A673 (cell line): ENCODE results near the gene DNAI2.

Experiments
- EZH2 ChIP-seq: fragments of 200-600 bp; sonication (generic); IDR thresholded peaks from 2 replicates; pipeline ENCODE4 v1.6.1; 2017; ENCODE audit warnings: borderline replicate concordance, low read depth, mild to moderate bottlenecking, mixed read lengths, antibody characterized with exemption, low read length; ENCODE audit not compliant: poor library complexity, severe bottlenecking
- TF ChIP-seq, protein P1 (sequence below): fragments of 300-800, 200-600 bp; sonication (generic); conservative IDR thresholded peaks from 2 replicates; pipeline ENCODE4 v1.5.1; 2017; ENCODE audit warnings: low read depth, mild to moderate bottlenecking, antibody characterized with exemption, low read length, moderate library complexity, mixed read lengths

DNA sequence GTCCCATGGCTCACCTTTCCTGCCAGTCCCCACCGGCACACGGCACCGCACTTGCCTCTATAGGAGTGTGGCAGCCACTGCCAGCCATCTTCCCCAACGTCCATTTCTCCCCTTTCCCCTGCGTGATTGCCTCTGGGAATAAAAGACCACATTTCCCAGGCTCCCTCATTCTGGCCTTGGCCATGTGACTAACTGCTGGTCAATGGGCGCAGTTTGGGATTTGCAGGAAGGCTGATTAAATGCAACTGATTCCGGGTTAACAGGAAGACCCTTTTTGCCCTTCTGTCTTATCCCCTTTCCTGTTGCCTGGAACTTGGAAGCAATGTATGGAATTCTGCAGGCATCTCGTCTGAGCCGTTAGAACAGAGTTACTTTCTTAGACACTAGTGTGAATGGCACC is 84.7 kb downstream of the DNAI2 start:
- TF ChIP-seq, protein P1, sequence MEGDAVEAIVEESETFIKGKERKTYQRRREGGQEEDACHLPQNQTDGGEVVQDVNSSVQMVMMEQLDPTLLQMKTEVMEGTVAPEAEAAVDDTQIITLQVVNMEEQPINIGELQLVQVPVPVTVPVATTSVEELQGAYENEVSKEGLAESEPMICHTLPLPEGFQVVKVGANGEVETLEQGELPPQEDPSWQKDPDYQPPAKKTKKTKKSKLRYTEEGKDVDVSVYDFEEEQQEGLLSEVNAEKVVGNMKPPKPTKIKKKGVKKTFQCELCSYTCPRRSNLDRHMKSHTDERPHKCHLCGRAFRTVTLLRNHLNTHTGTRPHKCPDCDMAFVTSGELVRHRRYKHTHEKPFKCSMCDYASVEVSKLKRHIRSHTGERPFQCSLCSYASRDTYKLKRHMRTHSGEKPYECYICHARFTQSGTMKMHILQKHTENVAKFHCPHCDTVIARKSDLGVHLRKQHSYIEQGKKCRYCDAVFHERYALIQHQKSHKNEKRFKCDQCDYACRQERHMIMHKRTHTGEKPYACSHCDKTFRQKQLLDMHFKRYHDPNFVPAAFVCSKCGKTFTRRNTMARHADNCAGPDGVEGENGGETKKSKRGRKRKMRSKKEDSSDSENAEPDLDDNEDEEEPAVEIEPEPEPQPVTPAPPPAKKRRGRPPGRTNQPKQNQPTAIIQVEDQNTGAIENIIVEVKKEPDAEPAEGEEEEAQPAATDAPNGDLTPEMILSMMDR = no peak
- TF ChIP-seq EZH2 = no peak
